Suppressor macrophage (primary cell): ENCODE measurements around the gene ITGB1BP1.

Experiments used
- DNase-seq, 4 experiments: peaks; one replicate each; pipeline ENCODE4 v3.0.0-alpha.2; 2020 to 2022

The ITGB1BP1 gene

DNA sequence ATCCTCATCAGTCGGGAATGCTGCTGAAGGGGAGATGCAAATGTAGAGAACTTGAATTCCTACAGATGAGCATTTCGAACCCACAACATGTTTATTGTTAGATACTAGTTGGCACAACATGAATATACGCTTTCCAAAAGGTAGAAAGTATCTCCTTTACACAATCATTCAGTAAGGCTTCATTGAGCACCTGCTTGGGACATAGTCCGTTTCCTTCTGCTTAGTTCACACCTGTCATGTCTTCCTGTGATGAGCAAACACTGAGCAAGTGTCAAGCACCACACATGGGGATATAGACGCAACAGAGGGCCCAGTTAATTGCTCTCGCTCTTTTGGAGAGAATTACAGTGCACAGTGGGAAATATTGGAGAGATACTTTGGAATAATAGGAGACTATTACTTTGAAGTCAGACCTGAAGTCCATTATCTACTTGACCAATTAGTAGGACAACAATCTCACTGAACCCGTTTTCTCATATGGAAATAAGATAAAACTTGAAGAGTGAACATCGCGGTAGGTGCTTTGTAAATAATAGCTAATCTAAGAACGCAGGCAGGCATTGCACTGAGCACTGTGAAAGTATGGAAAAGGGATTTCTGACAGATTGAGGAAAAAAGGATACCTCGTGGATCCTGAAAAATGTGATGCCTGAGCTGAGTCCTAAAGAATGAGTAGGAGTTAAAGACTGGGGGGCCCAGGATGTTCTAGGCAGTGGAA is 1.3 kb upstream of the ITGB1BP1 start:
- no peak for DNase-seq

GRCh38 chr2:9423922-9424272 is 569 bp upstream of the ITGB1BP1 start:
- DNase-seq, result peak; percentile 29 to 41 (median 33)

- DNase-seq, result peak; percentile 51 to 79 (median 71)
These were observed 818 bp downstream of the ITGB1BP1 start for GRCh38 chr2:9422321-9423099.

GRCh38 chr2:9420495-9420894 is 2.8 kb downstream of the ITGB1BP1 start:
- DNase-seq, result no peak

GRCh38 chr2:9419541-9419940 is 3.8 kb downstream of the ITGB1BP1 start:
- peak; percentile 46 to 82 (median 73) for DNase-seq

- no peak for DNase-seq
These were observed 4.6 kb downstream of the ITGB1BP1 start for GRCh38 chr2:9418746-9419145.

- no peak for DNase-seq
These were observed 5.6 kb downstream of the ITGB1BP1 start for GRCh38 chr2:9417725-9418124.

DNA sequence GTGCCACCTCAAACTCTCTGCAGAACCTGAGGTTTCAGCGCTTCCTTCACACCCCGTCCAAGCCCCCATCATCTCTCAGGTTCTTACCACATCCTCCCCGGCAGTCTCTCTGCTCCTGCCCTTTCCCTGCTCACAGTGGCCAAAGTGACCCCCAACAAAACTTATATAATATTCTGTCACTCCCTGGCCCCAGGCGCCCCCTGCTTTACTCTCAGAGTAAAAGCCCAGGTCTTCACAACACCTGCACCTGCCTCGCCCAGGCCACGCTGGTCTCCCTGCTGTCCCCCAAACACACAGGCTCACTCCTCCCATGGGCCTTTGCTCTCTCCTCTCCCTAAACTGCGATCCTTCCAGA is 6.4 kb downstream of the ITGB1BP1 start:
- no peak for DNase-seq

GRCh38 chr2:9416267-9416961 is 6.9 kb downstream of the ITGB1BP1 start:
- DNase-seq, result peak in 2 of 4 experiments; percentile 42 to 46

DNA sequence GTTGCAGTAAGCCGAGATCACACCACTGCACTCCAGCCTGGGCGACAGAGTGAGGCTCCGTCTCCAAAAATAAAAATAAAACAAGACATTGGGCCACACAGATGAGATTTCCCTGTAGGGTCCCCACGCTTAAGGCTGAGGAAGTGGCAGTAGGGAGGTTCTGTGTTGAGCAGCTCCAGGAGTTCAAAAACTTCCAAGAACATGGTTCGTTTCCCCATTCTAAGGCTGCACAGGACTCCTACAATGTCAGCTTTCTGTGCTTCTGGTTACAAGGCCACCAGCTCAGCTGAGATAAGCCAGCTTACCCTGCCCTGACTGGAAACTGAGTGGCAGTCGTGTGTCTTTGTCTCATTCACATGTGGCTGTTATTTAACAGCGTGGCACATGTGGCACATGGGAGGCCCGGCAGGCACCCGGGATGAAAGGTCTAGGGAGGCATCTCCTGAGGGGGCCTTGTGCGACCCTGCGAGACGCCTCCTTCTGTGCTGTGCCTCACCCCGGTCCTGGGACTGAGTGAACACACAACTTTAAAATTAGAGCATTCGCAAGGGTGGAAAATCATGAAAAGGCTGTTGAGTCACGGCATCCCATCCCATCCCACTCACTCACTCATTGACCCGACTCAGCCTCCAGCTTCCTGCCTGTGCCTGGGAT is 7.7 kb downstream of the ITGB1BP1 start:
- peak; percentile 73 to 85 (median 80) for DNase-seq

- DNase-seq, result no peak
These were observed 10.5 kb downstream of the ITGB1BP1 start for GRCh38 chr2:9412781-9413180.

DNA sequence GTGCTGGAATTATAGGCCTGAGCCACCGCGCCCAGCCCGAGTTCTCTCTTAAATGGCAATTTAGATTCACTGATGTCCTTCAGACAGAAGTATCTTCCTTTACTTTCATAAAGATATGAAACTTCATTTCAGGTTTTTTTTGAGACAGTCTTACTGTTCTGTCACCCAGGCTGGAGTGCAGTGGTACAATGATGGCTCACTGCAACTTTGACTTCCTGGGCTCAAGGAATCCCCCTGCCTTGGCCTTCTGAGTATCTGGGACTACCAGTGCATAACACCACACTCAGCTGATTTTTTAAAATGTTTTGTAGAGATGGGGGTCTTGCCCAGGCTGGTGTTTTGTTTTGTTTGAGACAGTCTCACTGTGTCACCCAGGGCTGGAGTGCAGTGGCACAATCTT is 13.2 kb downstream of the ITGB1BP1 start:
- no peak for DNase-seq

DNA sequence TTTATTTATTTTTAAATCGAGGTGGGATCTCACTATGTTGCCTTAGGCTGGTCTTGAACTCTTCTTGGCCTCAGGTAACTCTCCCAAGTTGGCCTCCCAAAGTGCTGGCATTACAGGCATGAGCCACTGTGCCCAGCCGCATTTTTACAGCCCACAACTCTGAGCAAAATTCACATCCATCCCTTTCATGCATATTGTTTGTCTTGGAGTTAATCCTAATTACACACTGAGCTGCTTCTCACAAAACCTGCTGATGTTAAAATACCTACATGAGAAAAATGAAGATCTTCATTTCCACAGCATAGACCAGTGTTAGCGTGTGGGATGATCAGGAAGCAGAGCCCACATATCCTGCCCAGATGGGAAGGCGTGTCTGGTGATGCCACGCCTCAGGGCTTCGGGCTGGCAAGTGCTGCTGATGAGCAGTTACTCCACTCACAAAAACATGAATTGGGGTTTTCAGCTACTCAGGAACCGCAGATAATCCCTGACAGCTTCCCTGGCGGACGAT is 14.6 kb downstream of the ITGB1BP1 start:
- peak; percentile 31 to 66 (median 65) for DNase-seq

DNA sequence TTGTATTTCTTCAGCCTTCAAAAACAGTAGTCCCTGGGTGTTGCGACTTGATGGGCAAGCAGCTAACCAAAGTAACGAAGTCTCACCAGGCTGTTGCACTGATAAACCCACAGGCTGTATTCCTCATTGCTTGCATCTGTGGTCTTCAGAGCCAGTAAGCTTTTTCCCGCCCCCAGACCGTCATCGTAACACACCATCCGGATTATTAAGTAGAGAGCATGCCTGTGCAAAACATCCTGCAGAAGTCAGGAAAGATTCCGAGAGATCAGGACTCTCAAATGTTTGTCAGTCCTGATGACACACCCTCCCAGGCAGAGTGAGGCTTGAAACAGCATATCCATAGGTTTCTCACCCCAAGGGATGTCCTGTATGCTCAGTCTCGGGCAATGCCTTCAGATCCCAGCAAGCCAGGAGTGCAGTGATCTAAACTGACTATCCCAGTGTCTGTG is 15.9 kb downstream of the ITGB1BP1 start:
- no peak for DNase-seq

DNA sequence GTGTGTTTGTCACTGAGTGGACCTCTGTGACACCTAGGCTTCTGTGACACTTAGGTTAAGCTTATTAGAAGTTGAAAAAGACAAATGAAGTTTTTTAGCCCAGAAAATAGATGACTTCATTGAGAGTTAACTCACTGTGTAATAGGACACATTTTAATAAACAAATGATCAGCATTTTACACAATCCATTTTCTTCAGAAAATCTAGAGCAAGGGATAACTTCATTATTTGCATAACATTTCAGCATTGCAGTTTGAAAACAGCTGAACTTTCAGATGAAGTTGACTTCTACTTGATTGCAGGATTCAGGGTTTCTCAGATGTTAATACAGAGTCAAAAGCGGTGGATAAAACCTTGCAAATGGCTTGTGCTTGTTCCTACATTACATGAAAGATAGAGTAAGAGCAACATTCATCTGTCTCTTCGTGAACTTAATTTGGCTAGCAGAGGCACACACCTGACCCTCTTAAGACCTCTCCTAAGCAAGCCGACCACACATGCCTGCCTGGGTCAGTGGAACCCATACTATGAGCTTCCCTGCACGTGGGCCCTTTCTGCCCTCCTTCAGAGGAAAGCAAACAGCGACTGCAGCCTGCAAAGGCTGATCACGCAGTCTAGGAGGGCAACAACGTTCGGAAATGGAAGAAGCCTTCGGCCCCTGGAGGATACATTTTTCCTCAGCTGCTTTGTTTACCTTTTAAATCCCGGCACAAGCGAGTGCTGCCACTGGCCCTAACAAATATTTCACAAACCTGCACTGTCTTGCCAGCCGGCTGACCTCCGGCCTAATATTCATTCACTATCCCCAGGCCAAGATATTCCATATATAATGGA is 16.6 kb downstream of the ITGB1BP1 start:
- DNase-seq, result no peak

DNA sequence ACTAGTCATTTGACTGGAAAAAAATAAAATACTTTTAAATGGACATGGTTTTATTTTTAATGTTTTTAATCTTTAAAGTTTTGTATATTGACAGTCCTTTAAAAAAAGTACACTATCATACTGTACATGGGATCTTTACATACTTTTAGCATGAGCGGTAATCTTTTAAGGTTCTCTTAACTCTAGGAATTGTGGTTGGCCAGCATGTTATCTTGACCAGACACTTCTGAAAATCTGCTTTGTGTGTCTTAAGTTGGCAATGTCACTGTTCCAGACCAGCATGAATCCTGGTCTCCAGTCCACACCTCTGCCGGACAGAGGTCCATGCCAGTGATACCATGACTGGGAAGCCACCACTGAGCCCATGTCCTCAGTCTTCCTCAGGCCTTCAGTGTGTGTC is 17.7 kb downstream of the ITGB1BP1 start:
- no peak for DNase-seq

GRCh38 chr2:9404451-9404850 is 18.9 kb downstream of the ITGB1BP1 start:
- DNase-seq, result no peak

- DNase-seq, result no peak
These were observed 19.4 kb downstream of the ITGB1BP1 start for GRCh38 chr2:9403924-9404323.

GRCh38 chr2:9401646-9402371 is 21.5 kb downstream of the ITGB1BP1 start:
- DNase-seq, result peak in 1 of 4 experiments; percentile 37

GRCh38 chr2:9401059-9401547 is 22.2 kb downstream of the ITGB1BP1 start:
- DNase-seq, result no peak
